Activated naive CD8-positive, alpha-beta T cell (primary cell): ENCODE measurements around the gene FLRT2.

ENCODE experiments used
- H3K27ac Mint-ChIP-seq: one replicate; pipeline ENCODE4 v1.8.0; 2021; ENCODE audit warnings: mixed read lengths
- H3K27me3 Mint-ChIP-seq: one replicate; pipeline ENCODE4 v1.8.0; 2021; ENCODE audit warnings: mixed read lengths
- H3K36me3 Mint-ChIP-seq: one replicate; pipeline ENCODE4 v1.8.0; 2021; ENCODE audit warnings: mixed read lengths
- H3K4me1 Mint-ChIP-seq: one replicate; pipeline ENCODE4 v1.8.0; 2021; ENCODE audit warnings: low read depth, mixed read lengths
- H3K4me3 Mint-ChIP-seq: one replicate; pipeline ENCODE4 v1.8.0; 2021; ENCODE audit warnings: mild to moderate bottlenecking, mixed read lengths
- H3K9me3 Mint-ChIP-seq: one replicate; pipeline ENCODE4 v1.8.0; 2021; ENCODE audit warnings: low read depth, mixed read lengths

The FLRT2 gene, protein sequence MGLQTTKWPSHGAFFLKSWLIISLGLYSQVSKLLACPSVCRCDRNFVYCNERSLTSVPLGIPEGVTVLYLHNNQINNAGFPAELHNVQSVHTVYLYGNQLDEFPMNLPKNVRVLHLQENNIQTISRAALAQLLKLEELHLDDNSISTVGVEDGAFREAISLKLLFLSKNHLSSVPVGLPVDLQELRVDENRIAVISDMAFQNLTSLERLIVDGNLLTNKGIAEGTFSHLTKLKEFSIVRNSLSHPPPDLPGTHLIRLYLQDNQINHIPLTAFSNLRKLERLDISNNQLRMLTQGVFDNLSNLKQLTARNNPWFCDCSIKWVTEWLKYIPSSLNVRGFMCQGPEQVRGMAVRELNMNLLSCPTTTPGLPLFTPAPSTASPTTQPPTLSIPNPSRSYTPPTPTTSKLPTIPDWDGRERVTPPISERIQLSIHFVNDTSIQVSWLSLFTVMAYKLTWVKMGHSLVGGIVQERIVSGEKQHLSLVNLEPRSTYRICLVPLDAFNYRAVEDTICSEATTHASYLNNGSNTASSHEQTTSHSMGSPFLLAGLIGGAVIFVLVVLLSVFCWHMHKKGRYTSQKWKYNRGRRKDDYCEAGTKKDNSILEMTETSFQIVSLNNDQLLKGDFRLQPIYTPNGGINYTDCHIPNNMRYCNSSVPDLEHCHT

DNA sequence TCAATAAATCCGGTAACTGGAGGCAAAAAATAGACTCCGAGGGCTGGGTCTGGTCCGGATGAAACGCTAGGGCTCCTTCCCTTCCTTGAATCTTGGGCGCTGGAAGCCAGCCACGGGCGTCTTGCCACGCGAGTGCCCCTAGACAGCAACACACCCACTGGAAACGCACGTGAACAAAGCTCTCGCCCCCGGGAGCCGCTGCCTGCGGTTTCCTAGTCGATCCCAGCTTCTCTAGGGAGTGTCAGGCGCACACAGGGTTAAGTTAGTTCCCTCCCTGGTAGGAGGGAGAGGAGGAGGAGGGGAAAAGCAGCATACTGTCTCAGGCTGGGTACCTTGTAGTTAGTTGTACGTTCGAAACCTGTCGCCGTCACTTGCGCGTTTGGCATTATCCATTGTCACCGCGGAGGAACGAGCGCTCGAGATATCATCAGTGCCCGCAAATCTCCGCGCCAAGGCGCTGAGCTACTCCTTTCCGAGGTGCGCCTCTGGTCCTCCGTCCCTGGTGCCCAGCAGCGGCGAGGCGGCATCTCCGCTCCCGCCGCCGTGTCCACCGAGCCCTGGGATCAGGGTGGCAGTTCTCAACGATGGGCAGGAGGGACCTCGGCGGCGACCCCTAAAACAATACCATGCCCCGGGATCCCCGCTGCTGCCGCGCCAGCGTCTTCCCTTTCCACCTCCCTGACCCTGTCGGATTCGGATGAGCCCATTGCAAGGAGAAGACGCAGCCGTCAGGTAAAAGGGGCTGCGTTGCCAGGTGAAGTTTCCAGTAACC, at the start of gene FLRT2:
Gene FLRT2, plus strand, starts transcription at position 342 of the 772 bp plus-strand sequence. CDS start 91,371 bp downstream, outside the sequence.
- no peaks in the 10 kb centered on the region for H3K9me3 Mint-ChIP-seq
- no peak within 1 kb of the TSS for H3K4me3 Mint-ChIP-seq
- no peaks in the 10 kb centered on the region for H3K36me3 Mint-ChIP-seq
- peaks cover 51% of the 10 kb centered on the region for H3K27me3 Mint-ChIP-seq
- H3K4me1 Mint-ChIP-seq = peaks cover 19% of the 10 kb centered on the region
- no peak within 1 kb of the TSS for H3K27ac Mint-ChIP-seq

DNA sequence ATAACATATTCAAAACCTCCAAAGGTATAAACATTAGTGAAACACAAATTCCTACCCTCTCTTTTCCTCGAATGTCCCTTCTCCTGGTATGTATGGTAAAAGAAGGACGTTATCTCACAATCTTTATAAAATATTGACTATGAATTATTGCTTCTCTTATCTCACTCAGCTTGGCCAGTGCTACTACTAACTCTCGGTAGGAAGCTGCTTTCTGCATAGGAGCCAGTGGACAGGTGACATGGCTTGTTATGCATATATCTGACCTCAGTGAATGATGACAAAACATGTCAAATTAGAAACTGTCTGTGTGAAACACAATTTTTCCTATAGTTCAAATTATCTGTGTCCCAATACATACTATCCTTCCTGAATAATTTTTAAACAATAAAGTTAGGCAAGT, 48.5 kb upstream of the FLRT2 start:
- Mint-ChIP-seq H3K27ac (no peak overlapping the region), H3K27me3 (no peaks in the 10 kb centered on the region), H3K4me1 (no peaks in the 10 kb centered on the region), H3K9me3 (no peaks in the 10 kb centered on the region), H3K4me3 (no peak overlapping the region), H3K36me3 (no peaks in the 10 kb centered on the region)

DNA sequence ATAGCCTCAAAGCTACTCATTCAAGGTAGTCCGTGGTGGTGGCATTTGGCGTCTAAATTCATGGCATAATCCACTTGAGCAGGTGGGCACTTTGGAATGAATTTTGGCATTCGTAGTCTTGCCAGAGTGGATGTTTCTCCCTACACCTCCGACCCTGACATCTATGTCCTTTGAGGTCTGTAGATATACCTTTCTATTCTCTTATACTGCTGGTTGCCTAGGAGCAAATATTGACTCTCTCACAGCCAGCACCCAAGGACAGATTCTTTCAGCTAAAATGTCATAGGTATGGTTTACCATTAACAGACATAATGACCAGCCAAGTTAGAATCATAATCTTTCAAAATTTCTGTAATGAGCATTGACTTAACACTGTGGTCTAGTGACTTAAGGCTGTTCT, 47.4 kb upstream of the FLRT2 start:
- no peaks in the 10 kb centered on the region for H3K36me3 Mint-ChIP-seq
- no peak overlapping the region for H3K4me3 Mint-ChIP-seq
- no peaks in the 10 kb centered on the region for H3K9me3 Mint-ChIP-seq
- H3K4me1 Mint-ChIP-seq = no peaks in the 10 kb centered on the region
- H3K27me3 Mint-ChIP-seq = no peaks in the 10 kb centered on the region
- no peak overlapping the region for H3K27ac Mint-ChIP-seq

DNA sequence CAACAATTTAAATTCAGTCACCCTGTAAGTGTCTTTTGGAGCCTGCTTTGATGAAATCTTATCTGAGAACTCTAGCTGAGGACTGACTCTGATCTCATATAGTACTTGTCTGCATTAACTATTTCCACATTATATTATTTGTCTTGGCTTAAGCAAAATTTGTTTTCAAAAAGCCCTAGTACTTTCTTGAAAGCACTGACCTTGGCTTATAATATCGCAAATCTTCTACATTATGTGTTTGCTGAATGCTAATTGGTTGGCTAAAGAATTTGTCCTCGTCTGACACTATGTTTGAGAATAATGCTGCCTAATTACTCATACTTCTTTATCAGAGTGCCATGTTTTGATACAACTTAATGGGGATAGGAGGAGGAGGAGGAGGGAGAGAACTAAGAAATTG, 46.9 kb upstream of the FLRT2 start:
- Mint-ChIP-seq H3K4me3 (no peak overlapping the region), H3K9me3 (no peaks in the 10 kb centered on the region), H3K27ac (no peak overlapping the region), H3K27me3 (no peaks in the 10 kb centered on the region), H3K36me3 (no peaks in the 10 kb centered on the region), H3K4me1 (no peaks in the 10 kb centered on the region)

DNA sequence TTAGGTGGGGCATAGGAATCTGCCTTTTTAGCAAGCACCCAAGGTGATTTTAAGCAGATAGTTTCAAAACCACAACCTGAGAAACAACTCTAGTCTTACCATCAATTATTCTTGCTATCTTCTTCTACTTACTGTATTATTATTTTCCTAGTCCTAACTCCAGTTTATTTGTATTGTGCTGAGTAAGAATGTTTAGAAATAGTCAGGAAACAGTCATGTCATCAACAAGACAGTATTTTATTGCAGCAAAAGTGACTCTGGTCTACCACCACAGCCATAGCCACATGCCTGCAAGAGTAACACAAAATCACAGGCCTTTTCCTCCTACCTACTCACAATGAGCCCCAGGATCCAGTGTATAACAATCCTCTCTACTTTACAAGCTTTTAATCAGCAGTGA, 46.3 kb upstream of the FLRT2 start:
- no peaks in the 10 kb centered on the region for H3K27me3 Mint-ChIP-seq
- no peaks in the 10 kb centered on the region for H3K36me3 Mint-ChIP-seq
- H3K9me3 Mint-ChIP-seq = no peaks in the 10 kb centered on the region
- no peak overlapping the region for H3K4me3 Mint-ChIP-seq
- H3K27ac Mint-ChIP-seq = no peak overlapping the region
- H3K4me1 Mint-ChIP-seq = no peaks in the 10 kb centered on the region

DNA sequence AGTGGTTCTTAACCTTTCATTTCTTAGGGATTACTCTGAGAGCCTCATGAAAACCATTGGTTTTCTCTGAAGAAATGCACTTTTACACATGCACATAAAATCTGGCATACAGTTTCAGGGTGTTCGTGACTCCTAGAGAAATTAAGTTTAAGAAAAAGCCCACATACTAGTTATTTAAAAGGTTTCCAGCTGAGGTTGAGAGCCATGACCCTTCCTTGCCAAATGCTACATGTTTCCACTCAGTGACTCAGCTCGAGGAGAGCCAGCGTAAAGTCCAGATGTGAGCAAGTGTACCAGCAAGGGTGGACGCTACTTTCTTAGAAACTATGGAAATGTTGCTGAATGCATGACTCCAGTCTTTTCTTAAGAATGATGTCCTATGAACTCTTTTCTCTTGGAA, 42.7 kb upstream of the FLRT2 start:
- Mint-ChIP-seq H3K4me1 (no peaks in the 10 kb centered on the region), H3K36me3 (no peaks in the 10 kb centered on the region), H3K27me3 (no peaks in the 10 kb centered on the region), H3K9me3 (no peaks in the 10 kb centered on the region), H3K4me3 (no peak overlapping the region), H3K27ac (no peak overlapping the region)

DNA sequence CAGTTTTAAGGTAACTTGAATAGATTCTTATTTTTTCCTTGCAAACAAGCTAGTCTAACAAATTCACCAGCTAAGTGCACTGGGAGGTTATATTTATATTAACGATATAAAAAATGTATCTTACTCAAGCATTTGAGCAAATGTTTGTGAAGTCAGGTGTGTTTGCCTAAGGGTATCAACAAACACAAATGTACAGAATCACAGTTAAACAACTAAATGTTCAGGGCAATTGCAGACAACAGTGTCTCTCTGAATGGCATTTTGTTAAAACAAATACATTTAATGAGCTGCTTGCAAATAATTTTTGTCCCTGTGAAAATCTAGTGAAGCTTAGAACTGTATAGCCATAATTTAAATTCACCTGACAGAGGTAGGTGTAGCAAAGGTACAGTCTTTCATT, 28.2 kb upstream of the FLRT2 start:
- Mint-ChIP-seq H3K27ac (no peak overlapping the region), H3K27me3 (no peaks in the 10 kb centered on the region), H3K36me3 (no peaks in the 10 kb centered on the region), H3K9me3 (no peaks in the 10 kb centered on the region), H3K4me3 (no peak overlapping the region), H3K4me1 (no peaks in the 10 kb centered on the region)

DNA sequence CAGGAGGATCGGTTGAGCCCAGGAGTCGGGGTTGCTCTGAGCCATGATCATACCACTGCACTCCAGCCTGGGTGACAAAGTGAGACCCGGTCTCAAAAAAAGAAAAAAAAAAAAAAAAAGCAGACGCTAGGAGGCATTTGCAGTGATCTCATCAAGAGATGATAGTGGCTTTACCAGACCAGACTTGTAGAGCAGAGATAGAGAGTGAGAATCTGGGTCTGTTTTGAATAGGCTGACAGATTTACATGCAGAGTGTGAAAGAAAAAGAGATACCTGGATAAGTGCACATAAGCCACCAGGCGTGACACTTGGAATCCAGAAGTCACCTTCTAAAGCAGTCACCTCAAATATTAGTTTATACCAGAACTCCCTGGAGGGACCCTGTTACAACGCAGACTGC, 21.1 kb upstream of the FLRT2 start:
- H3K9me3 Mint-ChIP-seq = peaks cover 5% of the 10 kb centered on the region
- H3K4me3 Mint-ChIP-seq = no peak overlapping the region
- no peaks in the 10 kb centered on the region for H3K4me1 Mint-ChIP-seq
- no peaks in the 10 kb centered on the region for H3K36me3 Mint-ChIP-seq
- no peaks in the 10 kb centered on the region for H3K27me3 Mint-ChIP-seq
- H3K27ac Mint-ChIP-seq = no peak overlapping the region

DNA sequence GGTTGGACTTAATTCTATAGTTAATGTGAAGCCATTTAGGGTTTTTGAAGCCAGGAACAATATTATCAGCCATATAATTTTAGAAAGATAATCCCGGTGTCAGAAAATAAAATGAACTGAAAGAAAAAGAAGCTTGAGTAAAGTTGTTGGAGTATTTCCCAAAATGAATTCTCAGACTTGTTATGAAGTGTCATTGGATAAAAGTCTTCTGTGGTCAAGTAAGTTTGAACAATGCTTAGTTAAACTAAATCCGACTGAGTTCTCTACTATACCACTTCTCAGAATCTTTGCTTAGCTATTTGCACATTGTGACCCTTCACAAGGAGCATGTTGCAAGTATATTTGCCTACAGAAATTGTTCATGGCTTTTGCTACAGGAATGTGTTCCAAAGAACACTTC, 17.5 kb upstream of the FLRT2 start:
- Mint-ChIP-seq H3K4me3 (no peak overlapping the region), H3K27me3 (no peaks in the 10 kb centered on the region), H3K9me3 (peaks cover 5% of the 10 kb centered on the region), H3K4me1 (no peaks in the 10 kb centered on the region), H3K36me3 (no peaks in the 10 kb centered on the region), H3K27ac (no peak overlapping the region)

DNA sequence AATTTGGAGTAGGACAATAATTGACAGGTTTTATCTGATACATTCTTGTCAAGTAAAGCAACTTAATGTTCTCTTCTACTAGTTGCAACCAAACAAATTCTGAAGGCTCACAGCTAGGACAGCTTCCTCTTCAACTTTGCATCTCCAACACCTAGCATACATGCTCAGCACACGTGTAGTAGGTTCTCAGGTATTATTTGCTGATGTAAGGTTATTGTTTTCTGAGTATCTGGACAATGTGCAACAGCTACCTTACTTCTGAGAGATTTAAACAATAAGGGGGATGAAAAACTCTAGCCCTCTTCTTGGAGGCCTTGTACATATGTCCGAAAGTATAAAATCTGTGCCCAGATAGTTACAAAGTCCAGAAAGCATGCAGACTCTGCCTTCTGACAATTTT, 15.5 kb upstream of the FLRT2 start:
- Mint-ChIP-seq H3K9me3 (peaks cover 5% of the 10 kb centered on the region), H3K4me3 (no peak overlapping the region), H3K36me3 (no peaks in the 10 kb centered on the region), H3K27me3 (no peaks in the 10 kb centered on the region), H3K4me1 (no peaks in the 10 kb centered on the region), H3K27ac (no peak overlapping the region)

DNA sequence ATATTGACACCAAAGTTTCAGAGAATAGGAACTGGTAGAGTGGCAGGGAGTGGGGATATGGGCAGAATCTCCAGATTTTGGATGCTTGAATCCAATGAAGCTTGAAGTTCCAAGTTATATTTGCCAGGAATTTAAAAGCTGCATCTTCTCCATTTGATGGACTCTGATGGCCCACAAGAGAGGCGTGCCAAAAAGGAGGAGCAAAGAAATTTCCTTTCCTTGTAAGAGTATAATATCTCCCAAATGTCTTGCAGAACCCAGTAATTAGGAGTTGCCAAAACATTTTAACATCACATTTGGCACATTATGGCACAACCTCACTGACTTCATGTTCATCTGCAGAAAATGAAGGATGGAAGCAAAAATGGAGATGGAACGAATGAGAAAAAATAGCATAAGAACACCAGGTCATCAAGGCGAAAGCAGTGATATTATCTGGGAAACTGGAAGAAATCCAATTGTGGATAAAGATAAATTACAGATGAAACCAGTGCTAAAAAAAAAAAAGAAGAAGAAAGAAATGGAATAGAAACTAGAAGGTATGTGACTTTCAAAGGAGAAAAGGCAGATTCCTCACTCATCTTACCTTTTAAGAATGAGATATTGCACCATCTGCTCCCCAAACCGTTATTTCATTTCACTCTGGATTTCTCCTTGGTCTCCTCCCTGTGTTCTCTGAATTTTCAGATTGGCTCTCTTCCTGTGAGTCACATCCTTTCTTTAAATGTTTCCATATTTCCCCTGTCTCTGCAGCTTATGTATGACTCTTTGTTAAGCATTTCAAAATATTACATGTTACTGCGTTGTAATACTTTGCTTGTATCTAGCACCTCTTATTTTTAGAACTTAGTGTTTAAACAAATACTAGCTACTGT, 13.5 kb upstream of the FLRT2 start:
- no peak overlapping the region for H3K27ac Mint-ChIP-seq
- H3K36me3 Mint-ChIP-seq = no peaks in the 10 kb centered on the region
- H3K9me3 Mint-ChIP-seq = peaks cover 3% of the 10 kb centered on the region
- no peak overlapping the region for H3K4me3 Mint-ChIP-seq
- H3K4me1 Mint-ChIP-seq = no peaks in the 10 kb centered on the region
- H3K27me3 Mint-ChIP-seq = no peaks in the 10 kb centered on the region

DNA sequence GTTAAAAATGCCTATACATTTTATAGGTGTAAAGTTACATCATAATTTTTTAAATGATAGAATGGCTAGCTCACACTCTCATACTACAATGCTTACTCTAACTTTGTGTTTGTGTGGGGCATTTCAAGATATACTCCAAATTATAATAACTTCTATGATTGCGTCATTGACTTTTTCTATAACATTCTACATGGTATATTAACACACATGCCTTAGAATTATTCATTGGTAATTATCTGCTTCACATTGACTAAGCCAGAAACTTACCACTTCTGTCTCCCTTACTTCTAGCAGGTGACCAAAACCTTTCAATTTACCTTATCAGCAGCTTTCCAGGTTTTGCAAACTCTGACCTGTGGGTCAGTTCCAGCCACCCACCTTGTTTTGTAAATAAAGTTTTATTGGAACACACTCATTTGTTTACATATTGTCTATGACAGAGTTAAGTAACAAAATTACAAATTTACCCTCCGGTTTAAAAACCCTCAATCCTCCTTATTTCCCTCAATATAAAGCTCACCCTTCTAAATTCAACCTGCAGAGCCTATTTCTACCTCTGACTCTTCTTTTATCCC, 12.7 kb upstream of the FLRT2 start:
- no peaks in the 10 kb centered on the region for H3K4me1 Mint-ChIP-seq
- H3K4me3 Mint-ChIP-seq = no peak overlapping the region
- no peak overlapping the region for H3K27ac Mint-ChIP-seq
- H3K36me3 Mint-ChIP-seq = no peaks in the 10 kb centered on the region
- no peaks in the 10 kb centered on the region for H3K27me3 Mint-ChIP-seq
- no peaks in the 10 kb centered on the region for H3K9me3 Mint-ChIP-seq

DNA sequence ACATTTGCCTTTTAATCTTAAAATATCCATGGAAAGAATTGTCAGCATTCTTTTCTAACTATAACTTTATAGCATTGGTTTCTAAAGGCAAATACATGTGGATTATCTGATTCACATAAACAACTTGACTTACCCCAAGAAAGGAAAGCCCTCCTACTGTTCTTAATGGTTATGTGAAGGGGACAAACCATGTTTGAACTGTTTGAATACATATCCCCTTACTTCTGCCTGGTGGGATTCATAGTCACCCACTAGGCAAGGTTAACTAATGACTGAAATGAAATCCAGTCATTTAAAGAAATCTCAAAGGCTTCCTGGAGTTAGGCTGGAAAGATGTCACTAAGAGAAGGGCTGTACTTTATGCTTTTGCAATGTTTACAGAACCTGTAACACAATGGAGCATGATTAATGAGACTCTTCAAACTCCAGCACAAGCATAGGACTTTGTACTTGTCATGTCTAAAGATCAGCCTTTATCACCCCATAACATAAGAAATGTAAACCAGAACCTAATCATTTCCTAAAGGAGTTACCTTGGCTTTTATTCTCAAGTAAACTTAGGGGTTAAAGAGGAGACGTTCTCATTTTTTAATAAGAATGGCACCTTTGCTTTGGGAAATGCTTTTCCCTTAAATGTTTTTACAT, 10.2 kb upstream of the FLRT2 start:
- no peak overlapping the region for H3K27ac Mint-ChIP-seq
- no peaks in the 10 kb centered on the region for H3K27me3 Mint-ChIP-seq
- H3K4me3 Mint-ChIP-seq = no peak overlapping the region
- H3K9me3 Mint-ChIP-seq = no peaks in the 10 kb centered on the region
- no peaks in the 10 kb centered on the region for H3K36me3 Mint-ChIP-seq
- no peaks in the 10 kb centered on the region for H3K4me1 Mint-ChIP-seq

DNA sequence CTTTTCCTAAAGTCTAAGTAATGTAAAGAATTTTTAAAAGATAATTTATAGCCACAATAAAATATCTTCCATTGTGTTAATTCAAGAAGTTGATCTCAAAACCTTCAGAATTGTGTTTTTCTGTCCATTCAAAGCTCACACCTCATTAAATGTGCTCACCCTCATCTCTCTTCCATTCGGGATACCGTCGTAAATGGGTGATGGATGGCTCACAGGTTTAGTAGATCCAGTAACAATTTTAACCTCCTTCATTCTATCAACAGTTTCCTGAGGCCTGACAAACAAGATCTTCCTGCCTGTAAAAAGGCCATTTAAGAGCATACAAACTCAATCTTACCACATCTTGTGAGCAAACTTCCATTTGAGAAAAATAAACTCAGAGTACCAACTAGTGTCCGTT, 9.4 kb upstream of the FLRT2 start:
- Mint-ChIP-seq H3K4me3 (no peak overlapping the region), H3K36me3 (no peaks in the 10 kb centered on the region), H3K27me3 (peaks cover 4% of the 10 kb centered on the region), H3K9me3 (no peaks in the 10 kb centered on the region), H3K4me1 (no peaks in the 10 kb centered on the region), H3K27ac (no peak overlapping the region)
